ENCODE data around the gene ZNF286A. TPM values are rescaled to one million over a fixed set of nuclear protein-coding genes. Genes with fewer than 3 reads are reported as not detected.
"Not testable (repeated sequence)": the region's sequence is repeated elsewhere in the genome, so short reads cannot be mapped to it uniquely, and the experiment has no call there.

ZNF286A gene
- 9.4 TPM for total RNA-seq
- long read RNA-seq, partial matches to known transcripts, result 2 of 3 reads
- long read RNA-seq, other reads (novel, unspliced or antisense), result 1 of 3 reads

DNA sequence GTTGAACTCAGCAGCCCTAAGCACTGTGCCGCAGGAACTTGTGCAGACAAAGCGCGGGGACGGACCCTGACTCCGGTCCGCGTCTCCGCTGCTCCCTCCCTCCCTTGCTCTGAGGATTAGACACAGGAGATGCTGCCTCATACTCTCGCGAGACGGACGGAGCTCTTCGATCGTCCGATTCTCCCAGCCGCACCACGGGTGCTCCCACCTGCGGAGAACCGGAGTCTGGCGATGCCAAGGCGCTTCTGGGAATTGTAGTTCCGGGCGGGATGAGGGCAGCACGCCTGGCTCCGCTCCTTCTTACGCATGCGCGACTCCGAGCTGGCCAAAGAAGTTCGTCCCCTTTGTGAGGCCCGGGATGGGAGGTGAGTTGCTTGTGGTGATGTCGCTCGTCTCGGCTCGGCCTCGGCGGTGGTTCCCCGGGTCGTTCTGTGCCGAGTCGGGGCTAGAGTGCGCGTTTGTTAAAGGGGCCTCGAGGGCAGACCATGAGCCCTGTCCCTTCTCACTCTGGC lies at the start of gene ZNF286A:
Gene ZNF286A, plus strand, starts transcription at position 340 of the 512 bp plus-strand sequence. CDS start 578 bp downstream, outside the sequence.
- DNase-seq (ENCODE audit: low spot score), result peak; percentile 97

GRCh38 chr17:15649861-15650421 lies 49.6 kb upstream of the ZNF286A start:
- no peak for DNase-seq (ENCODE audit: low spot score)

- no peak for DNase-seq (ENCODE audit: low spot score)
Observed at GRCh38 chr17:15650741-15651582, 48.6 kb upstream of the ZNF286A start.

DNA sequence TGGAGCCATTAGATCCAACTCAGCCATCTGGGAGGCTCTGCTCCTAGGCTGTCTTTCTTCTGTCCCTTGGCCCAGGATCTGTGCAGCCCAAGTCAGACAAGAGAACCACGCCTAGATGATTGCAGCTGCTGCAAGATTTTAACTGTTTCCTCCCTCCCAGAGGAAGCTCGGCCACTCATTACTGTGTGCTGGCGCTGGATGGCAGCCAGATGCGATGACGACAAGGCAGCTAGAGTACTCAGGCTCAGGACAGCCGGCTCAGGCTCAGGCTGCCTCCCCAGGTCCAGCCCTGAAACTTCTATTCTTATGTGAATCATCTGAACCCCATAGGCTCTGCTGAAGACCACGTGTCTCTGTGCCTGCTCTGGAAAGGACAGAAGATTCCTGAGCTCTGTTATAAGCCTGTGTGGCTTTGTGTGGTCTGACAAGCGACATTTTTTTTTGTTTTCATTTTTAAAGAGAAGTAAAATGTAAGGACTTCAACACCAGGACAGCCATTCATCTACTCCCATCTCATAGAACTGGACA lies 47.9 kb upstream of the ZNF286A start:
- DNase-seq (ENCODE audit: low spot score), result peak; percentile 95

DNA sequence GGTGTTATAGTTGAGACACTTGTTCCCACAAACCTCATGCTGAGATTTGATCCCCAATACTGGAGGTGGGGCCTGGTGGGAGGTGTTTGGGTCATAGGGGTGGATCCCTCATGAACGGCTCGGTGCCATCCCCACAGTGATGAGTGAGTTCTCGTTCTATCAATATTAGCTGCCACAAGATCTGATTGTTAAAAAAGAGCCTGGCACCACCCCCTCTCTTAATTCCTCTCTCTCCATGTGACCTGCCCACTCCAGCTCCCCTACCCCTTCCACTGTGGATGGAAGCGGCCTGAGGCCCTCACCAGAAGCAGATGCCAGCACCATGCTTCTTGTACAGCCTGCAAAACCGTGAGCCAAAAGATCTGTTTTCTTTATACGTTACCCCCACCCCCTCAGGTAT lies 46.6 kb upstream of the ZNF286A start:
- no peak for DNase-seq (ENCODE audit: low spot score)

- not testable (repeated sequence) for DNase-seq (ENCODE audit: low spot score)
Observed at GRCh38 chr17:15654401-15654800, 45.2 kb upstream of the ZNF286A start.

GRCh38 chr17:15654886-15655561 lies 44.5 kb upstream of the ZNF286A start:
- DNase-seq (ENCODE audit: low spot score), result no peak

DNA sequence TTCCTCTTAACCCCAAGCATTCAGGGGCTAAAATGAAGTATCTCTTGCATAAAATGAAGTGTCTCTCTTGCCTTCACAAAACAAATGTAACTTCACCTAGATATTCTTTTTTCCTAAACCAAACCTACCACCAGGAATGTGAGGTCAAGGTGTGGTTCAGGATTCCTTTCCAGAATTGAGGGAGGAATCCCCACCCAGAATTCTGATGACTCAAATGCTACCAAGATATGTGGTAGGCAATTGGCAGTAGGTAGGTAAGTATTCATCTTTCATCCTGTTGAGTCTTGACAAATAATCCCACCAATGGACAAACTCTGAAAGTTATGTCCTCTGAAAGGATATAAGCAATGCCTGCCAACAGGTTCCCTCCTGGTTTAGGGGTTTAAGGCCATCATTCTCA lies 41.7 kb upstream of the ZNF286A start:
- no peak for DNase-seq (ENCODE audit: low spot score)

- DNase-seq (ENCODE audit: low spot score), result no peak
Observed at GRCh38 chr17:15658296-15658695, 41.3 kb upstream of the ZNF286A start.

DNA sequence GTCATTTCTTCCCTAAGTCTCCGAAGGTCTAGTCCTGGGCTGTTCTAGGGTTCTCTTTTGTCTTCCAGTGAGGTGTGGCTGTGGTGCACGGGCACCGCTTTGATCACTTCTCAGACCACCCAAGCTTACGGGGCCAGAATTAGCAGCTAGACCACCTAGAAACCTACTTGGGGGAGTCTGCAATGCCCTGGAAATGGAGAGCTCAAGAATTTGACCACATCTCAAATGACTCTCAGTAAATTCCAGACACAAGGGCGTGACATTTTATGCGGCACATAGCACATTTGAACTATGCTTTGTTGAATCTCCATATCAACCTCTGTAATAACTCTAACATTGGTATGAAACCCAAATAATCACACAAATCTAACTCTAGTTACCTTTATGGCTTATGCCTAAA lies 40.3 kb upstream of the ZNF286A start:
- DNase-seq (ENCODE audit: low spot score), result no peak

DNA sequence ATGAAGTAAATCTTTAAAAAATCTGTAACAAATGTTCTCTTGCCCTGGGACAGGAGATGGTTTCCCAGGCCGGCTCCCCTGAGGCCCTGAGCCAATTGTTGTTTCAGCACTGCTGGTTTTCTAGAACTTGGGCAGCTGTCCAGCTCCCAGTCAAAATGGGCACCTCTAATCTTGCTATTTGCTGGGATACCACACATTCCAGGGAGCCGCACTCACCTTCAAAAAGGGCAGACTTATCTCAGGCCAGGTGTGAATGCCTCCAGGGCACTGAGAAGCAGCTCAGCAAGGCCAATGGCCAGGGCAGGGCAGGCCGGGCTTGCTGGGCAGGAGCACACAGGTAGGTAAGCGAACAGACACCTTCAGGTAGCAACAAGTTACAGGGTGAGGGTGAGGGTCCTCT lies 39.9 kb upstream of the ZNF286A start:
- DNase-seq (ENCODE audit: low spot score), result no peak

DNA sequence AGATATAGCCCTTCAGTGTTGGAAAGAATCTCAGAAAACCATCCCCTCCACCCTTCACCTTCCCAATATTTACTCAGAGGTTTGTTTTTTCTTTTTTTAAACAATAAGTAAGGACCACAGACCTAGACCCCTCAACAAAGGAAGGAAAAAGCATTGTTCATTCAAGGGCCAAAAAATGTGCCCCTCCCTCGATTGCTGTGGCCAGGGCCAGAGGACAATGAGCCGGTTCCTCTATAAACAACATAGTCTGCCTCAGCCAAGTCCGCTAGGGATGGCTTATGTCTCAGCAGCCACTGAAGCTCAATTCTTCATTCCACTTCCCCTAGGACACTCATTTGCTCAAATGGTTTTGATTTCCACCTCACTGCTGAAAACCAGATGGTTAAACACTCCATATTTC lies 39.5 kb upstream of the ZNF286A start:
- DNase-seq (ENCODE audit: low spot score), result no peak

GRCh38 chr17:15662681-15663080 lies 36.9 kb upstream of the ZNF286A start:
- DNase-seq (ENCODE audit: low spot score), result no peak

GRCh38 chr17:15663176-15663575 lies 36.4 kb upstream of the ZNF286A start:
- no peak for DNase-seq (ENCODE audit: low spot score)

DNA sequence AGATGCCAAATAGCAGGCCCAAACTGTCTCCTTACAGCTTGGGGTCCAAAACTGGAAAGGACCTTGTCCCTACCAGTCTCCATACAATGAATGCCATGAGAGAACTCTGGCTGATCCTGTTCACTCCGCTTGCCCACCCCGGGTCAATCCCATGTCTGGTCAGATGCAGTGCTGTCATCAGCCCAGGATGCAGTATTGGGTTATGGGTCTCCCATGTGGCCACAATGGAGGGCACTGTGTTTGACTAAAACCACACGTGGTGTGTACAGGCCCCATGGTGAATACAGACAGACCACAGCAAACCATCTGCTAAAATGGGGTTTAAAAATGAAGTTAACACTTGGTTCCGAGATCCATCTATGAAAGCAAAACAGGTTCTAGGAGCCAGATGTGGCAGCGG lies 35.9 kb upstream of the ZNF286A start:
- no peak for DNase-seq (ENCODE audit: low spot score)

DNA sequence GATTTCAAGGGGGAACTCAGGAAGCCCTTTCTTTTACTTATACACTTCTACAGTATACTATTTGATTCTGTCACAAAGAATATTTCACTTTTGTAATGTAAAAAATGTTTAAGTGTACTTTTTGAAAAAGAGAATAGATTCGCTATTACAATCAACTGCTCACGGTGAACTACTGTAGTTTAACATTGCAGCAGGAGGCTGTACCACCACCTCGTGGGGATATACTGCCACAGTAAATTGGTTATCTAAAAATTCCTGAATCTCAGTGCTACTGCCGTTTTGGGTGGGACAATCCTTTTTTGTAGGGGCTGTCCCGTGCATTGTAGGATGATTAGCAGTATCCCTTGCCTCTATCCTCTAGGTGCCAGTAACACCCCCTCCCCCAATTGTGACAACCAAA lies 30.0 kb upstream of the ZNF286A start:
- not testable (repeated sequence) for DNase-seq (ENCODE audit: low spot score)

DNA sequence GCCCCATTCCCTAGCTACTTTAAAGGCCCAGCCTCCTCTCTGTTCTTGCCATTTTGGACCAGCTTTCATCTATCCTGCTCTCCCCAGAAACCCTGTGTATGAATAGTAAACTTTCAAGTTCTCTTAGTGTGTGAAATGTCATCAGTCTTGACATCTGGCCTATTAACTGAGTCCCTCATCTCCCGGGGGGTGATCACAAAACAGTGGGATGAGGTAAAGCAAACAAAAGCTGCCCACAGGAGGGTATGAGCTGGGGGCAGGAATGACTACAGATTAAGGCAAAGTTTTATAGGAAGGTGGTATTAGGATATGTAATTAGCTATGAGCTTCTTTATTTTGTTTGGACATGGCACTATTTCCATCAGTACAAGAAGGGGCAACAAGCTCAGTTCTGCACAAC lies 24.9 kb upstream of the ZNF286A start:
- not testable (repeated sequence) for DNase-seq (ENCODE audit: low spot score)

DNA sequence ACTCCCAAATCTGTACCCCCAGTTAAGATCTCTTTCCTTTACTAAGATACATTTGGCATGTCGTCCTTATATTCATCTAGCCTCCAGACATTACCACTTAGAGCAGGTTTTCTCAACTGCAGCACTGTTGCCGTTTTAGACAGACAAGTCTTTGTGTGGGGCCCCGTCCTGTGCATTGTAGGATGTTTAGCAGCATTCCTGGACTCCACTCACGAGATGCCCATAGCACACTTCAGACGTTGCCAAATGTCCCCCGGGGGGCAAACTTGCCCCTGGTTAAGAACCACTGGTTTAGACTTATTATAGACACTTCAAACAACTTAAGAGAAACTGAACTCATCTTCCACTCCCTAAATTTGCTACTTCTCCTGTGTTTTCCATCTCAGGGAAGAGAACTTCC lies 23.6 kb upstream of the ZNF286A start:
- not testable (repeated sequence) for DNase-seq (ENCODE audit: low spot score)

GRCh38 chr17:15683135-15683534 lies 16.4 kb upstream of the ZNF286A start:
- not testable (repeated sequence) for DNase-seq (ENCODE audit: low spot score)

DNA sequence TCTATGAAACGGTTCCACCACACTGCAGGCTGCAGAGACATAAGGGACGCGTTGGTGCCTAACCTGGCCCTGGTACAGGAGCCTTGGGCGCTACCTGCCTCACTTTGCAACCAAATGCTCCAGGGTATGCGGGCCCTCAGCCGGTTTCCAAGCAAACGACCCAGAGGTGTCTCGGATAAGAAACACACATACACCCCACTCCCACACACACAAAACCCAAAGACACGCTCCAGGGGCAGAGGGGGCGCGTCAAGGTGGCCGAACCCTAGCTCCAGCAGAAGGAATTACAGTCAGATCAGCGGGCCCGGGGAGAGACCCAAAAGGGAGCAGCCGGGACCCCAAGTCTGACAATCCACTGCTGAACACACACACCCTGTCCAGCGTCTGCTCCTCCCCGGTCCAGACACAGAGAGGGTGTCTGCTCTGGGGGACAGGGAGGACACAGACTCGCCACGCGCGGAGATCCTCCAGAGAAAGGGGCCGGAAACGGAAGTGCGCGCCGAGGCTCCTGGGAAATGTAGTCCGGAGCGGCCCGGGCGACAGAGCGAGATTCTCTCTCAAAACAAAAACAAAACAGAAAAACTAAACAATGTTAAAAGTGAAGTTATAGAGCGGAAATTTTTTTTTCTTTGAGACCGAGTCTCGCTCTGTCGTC lies 15.6 kb upstream of the ZNF286A start, which contains the start of gene TRIM16:
Gene TRIM16, minus strand, starts transcription at position 488 of the 655 bp plus-strand sequence. CDS start 32,702 bp downstream, outside the sequence.
- DNase-seq (ENCODE audit: low spot score), result peak; percentile 95

DNA sequence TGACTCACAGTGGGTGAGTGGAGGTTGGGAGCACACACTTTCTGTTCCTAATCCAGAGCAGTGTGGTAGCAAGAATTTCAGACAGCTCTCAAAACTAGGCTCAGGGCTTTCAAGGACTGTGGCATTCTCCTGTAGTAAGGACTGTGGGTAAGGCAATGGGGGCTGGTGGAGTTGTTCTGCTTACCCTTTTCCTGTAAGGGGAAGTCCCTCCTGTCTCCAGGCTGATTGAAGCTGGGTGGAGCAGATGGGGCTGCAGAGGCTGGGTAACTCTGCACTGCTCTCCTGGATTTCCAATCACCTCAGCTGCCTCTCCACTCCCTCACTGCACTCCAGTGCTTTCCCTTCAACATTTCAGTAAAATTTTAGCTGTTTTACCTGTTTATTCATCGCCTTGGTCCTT lies 12.1 kb upstream of the ZNF286A start:
- not testable (repeated sequence) for DNase-seq (ENCODE audit: low spot score)

Measured in mesenteric fat pad (tissue), 1 donor.